K562 (cell line): ENCODE results near the gene TMTC4. TPM values are rescaled to one million over a fixed set of nuclear protein-coding genes. Genes with fewer than 3 reads are reported as not detected.

Source experiments
- ATAC-seq: fragments of 200-7000 bp; cut with Tn5 transposase; 3 replicates; pipeline ENCODE4 v1.9.1; 2020; ENCODE audit warnings: moderate library complexity
- BruUV-seq: library from RNA; stranded (reverse); fragments of 400-500 nt; replicated peaks from 2 replicates; lab custom pipeline; 2021; lab: Mats Ljungman, UMichigan
- CTCF ChIA-PET: fragments of 300-600 bp; formaldehyde crosslinking; extraction: SDS; loops from one replicate; lab custom pipeline; 2021; ENCODE audit warnings: low intra/inter-chr PET ratio; lab: Yijun Ruan, JAX
- POLR2A ChIA-PET: fragments of 300-600, 350-650 bp; sonication (Branson Sonifier 250); formaldehyde crosslinking; extraction: SDS; loops from one replicate; lab custom pipeline; 2021; ENCODE audit warnings: antibody characterized with exemption, inconsistent platforms; lab: Yijun Ruan, JAX
- DNase-seq, 4 experiments: peaks; one replicate each; pipeline versions ENCODE4 v3.0.0 to v3.0.0-alpha.2; 2011 to 2018; ENCODE audit warnings: low spot score in 3 of 4, mixed read lengths in 3 of 4; ENCODE audit errors: extremely low read depth in 1 of 4
- FAIRE-seq: peaks from 2 replicates; lab custom pipeline; 2011; peaks lifted over from hg19 to GRCh38; lab: Jason Lieb, UNC
- H2AFZ ChIP-seq: 2 replicates; pipeline ENCODE4 v1.6.0; 2011; ENCODE audit warnings: low read depth, low read length, control low read depth, inconsistent platforms
- H3K27ac ChIP-seq: fragments of 200-600 bp; 3 replicates; pipeline ENCODE4 v1.8.0; 2011; ENCODE audit warnings: low read depth, mild to moderate bottlenecking, control low read depth, inconsistent platforms, low read length, moderate library complexity, mixed read lengths; ENCODE audit errors: extremely low read depth
- H3K27me3 ChIP-seq, 2 experiments: fragments of 300-600 bp in 1 of 2; 2 replicates in 1 of 2; 3 replicates in 1 of 2; pipeline versions ENCODE4 v1.6.0 to v1.8.0; 2011; ENCODE audit warnings: inconsistent platforms in 2 of 2, low read length in 2 of 2, mild to moderate bottlenecking in 1 of 2, mixed read lengths in 1 of 2, moderate library complexity in 1 of 2; ENCODE audit not compliant: control insufficient read depth in 2 of 2, insufficient read depth in 2 of 2
- H3K36me3 ChIP-seq: fragments of 300-600 bp; 3 replicates; pipeline ENCODE4 v1.8.0; 2011; ENCODE audit warnings: mild to moderate bottlenecking, low read length, inconsistent platforms; ENCODE audit not compliant: control insufficient read depth, insufficient read depth
- H3K4me1 ChIP-seq, 2 experiments: fragments of 200-600 bp in 1 of 2; replicated peaks in 1 of 2; 2 replicates in 1 of 2; 3 replicates in 1 of 2; pipeline versions ENCODE4 v1.5.1 to v1.8.0; 2011; ENCODE audit warnings: inconsistent platforms in 2 of 2, low read length in 2 of 2, mild to moderate bottlenecking in 1 of 2, mixed read lengths in 1 of 2, moderate library complexity in 1 of 2; ENCODE audit not compliant: control insufficient read depth in 2 of 2, insufficient read depth in 2 of 2
- H3K4me2 ChIP-seq: 2 replicates; pipeline ENCODE4 v1.6.1; 2011; ENCODE audit warnings: low read length, control low read depth, inconsistent platforms, mixed read lengths; ENCODE audit not compliant: insufficient read depth
- H3K4me3 ChIP-seq: fragments of 200-600 bp; sonication (generic), shearing (Covaris generic); 2 replicates; pipeline ENCODE4 v1.5.1; 2016; ENCODE audit warnings: control low read depth, inconsistent platforms
- H3K79me2 ChIP-seq: fragments of 200-600 bp; 3 replicates; pipeline ENCODE4 v1.8.0; 2011; ENCODE audit warnings: low read length, inconsistent platforms; ENCODE audit not compliant: control insufficient read depth, insufficient read depth
- H3K9ac ChIP-seq, 2 experiments: 2 replicates each; pipeline versions ENCODE4 v1.6.0 to v1.6.1; 2011; ENCODE audit warnings: low read depth in 2 of 2, low read length in 2 of 2, control low read depth in 1 of 2, inconsistent platforms in 1 of 2, mild to moderate bottlenecking in 1 of 2, mixed read lengths in 1 of 2; ENCODE audit not compliant: insufficient read depth in 1 of 2
- H3K9me1 ChIP-seq: one replicate; pipeline ENCODE4 v1.6.0; 2011; ENCODE audit warnings: inconsistent platforms, mild to moderate bottlenecking, low read length, moderate library complexity; ENCODE audit not compliant: control insufficient read depth, insufficient read depth
- H3K9me3 ChIP-seq: replicated peaks from 2 replicates; pipeline ENCODE4 v1.5.1; 2011; ENCODE audit warnings: low read depth, low read length, inconsistent platforms; ENCODE audit not compliant: control insufficient read depth, insufficient read depth
- H4K20me1 ChIP-seq: replicated peaks from 2 replicates; pipeline ENCODE4 v1.6.1; 2011; ENCODE audit warnings: low read length, inconsistent platforms, mixed read lengths; ENCODE audit not compliant: control insufficient read depth, insufficient read depth
- RAD21 ChIP-seq, 2 experiments: fragments of 250-450 bp in 1 of 2; fragments of 450-650 bp in 1 of 2; sonication (Bioruptor Pico) in 1 of 2; formaldehyde crosslinking in 1 of 2; IDR thresholded peaks in 1 of 2; conservative IDR thresholded peaks in 1 of 2; 2 replicates each; pipeline versions ENCODE4 v1.4.0 to v1.8.0; 2020 to 2022; ENCODE audit warnings: mild to moderate bottlenecking in 2 of 2, moderate library complexity in 1 of 2
- WGBS: fragments of 100-300 bp; shearing (Covaris generic); methylation state at CpG from one replicate; pipeline ENCODE4 v1.1.6; 2016; ENCODE audit warnings: low coverage, mixed read lengths; ENCODE audit not compliant: insufficient coverage; ENCODE audit errors: missing lambda C conversion rate; 5-methylcytosine and 5-hydroxymethylcytosine counted together
- in situ Hi-C: fragments of 300-500 bp; cut with MboI; formaldehyde crosslinking; loops from 4 replicates; pipeline ENCODE4 v1.15.0; 2018; ENCODE audit warnings: inconsistent platforms, mixed read lengths
- intact Hi-C: fragments of 100-400 bp; cut with micrococcal nuclease; formaldehyde crosslinking; loops from 2 replicates; pipeline ENCODE4 v1.14.2; 2022
- polyA plus RNA-seq, 8 experiments: library from polyadenylated mRNA; depleted of rRNA in 4 of 8; stranded (reverse) in 5 of 8; unstranded in 3 of 8; fragments of >200 nt; fragmentation: Nextera tagmentation in 2 of 8; fragmentation: Illumina TruSeq in 1 of 8; extraction: Ambion mirVana in 2 of 8; extraction: Trizol in 1 of 8; gene quantifications; 2 replicates each; pipeline versions ENCODE4 v1.2.1 to v1.2.3, GENCODE V29; 2011 to 2014; ENCODE audit warnings: inconsistent platforms in 1 of 8, missing spikeins in 1 of 8
- total RNA-seq, 7 experiments: library from RNA; depleted of rRNA in 6 of 7; stranded (reverse); fragments of >200 nt in 6 of 7; fragmentation: Illumina TruSeq in 2 of 7; extraction: Trizol in 2 of 7; gene quantifications; 2 replicates each; pipeline versions ENCODE4 v1.2.1 to v1.2.3, GENCODE V29; 2011 to 2021; ENCODE audit warnings: low replicate concordance in 1 of 7
- TF ChIP-seq, protein P1 (sequence below), 2 experiments: fragments of 250-450 bp in 1 of 2; fragments of 450-650 bp in 1 of 2; sonication (Bioruptor Pico) in 1 of 2; IDR thresholded peaks; 2 replicates each; pipeline versions ENCODE4 v1.6.1 to v1.8.0; 2016 to 2021; ENCODE audit warnings: mild to moderate bottlenecking in 2 of 2, moderate library complexity in 2 of 2, missing compliant biosample characterization in 1 of 2, missing genetic modification characterization in 1 of 2
- TF ChIP-seq, protein P2 (sequence below), 3 experiments: IDR thresholded peaks in 2 of 3; conservative IDR thresholded peaks in 1 of 3; 2 replicates each; pipeline ENCODE4 v1.5.1; 2011 to 2012; ENCODE audit warnings: low read length in 3 of 3, mild to moderate bottlenecking in 3 of 3, control low read depth in 2 of 3, improper control_type of control experiment in 1 of 3, inconsistent platforms in 1 of 3, low read depth in 1 of 3, mixed read lengths in 1 of 3, moderate library complexity in 1 of 3; ENCODE audit not compliant: insufficient read depth in 2 of 3

The TMTC4 gene
- total and polyA plus RNA-seq, 9 of the 15 experiments (the other 6 are each of a cell fraction or from before 2014, with no cell fraction given), result 3.5 to 16.7 (median 11.8) TPM

DNA sequence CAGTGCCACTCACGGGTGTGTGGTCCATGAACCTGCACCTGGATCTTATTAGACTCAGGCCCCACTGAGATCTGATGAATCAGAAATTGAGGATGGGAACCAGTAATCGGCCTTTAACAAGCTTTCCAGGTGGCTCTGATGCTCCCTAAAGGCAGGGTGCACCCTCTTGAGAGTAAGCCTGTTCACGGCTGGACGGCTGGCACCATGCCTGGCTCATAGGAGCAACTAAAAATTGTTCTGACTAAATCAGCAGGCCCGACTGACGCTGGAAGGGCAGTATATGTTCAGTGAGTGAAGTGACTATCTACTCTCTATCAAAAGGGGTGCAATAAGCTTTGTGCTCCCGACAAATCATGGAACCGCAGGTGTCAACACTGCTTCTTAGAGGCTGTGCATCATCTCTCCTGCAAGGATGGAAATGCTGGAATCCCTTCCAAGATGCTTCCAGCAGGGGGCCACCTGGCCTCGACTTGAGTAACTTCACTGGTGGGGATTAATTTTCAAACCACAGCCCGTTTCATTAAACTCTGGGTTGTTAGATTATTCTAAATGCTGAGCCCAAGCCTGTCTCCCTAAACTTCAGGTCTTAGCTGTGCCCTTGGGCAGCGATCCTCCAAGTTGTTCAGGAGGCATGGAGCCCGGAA is 28.4 kb downstream of the TMTC4 start:
- ChIA-PET POLR2A (no interaction called here), CTCF (interaction anchor here (0.6 kb wide), 1 partner anchor 238 kb away, joined by 3 read pairs; no protein-coding TSS in a partner anchor)
- H3K9ac ChIP-seq, result no peak overlapping the region
- H3K27ac ChIP-seq, result no peak overlapping the region
- no TSS peak for BruUV-seq
- peak in 1 of 2 experiments; percentile 18; a peak in 1 of 4 replicates for TF ChIP-seq RAD21 (CRISPR knock-in tag; conservative IDR thresholded peaks at IDR 0.05 in 1 of 2, IDR thresholded peaks at IDR 0.05 in 1 of 2)
- TF ChIP-seq, protein P1, sequence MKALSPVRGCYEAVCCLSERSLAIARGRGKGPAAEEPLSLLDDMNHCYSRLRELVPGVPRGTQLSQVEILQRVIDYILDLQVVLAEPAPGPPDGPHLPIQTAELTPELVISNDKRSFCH (CRISPR knock-in tag; IDR thresholded peaks at IDR 0.05), result no peak
- TF ChIP-seq, protein P1 (tag; IDR thresholded peaks at IDR 0.05), result no peak
- TF ChIP-seq, protein P2, sequence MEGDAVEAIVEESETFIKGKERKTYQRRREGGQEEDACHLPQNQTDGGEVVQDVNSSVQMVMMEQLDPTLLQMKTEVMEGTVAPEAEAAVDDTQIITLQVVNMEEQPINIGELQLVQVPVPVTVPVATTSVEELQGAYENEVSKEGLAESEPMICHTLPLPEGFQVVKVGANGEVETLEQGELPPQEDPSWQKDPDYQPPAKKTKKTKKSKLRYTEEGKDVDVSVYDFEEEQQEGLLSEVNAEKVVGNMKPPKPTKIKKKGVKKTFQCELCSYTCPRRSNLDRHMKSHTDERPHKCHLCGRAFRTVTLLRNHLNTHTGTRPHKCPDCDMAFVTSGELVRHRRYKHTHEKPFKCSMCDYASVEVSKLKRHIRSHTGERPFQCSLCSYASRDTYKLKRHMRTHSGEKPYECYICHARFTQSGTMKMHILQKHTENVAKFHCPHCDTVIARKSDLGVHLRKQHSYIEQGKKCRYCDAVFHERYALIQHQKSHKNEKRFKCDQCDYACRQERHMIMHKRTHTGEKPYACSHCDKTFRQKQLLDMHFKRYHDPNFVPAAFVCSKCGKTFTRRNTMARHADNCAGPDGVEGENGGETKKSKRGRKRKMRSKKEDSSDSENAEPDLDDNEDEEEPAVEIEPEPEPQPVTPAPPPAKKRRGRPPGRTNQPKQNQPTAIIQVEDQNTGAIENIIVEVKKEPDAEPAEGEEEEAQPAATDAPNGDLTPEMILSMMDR (IDR thresholded peaks at IDR 0.05 in 2 of 3, conservative IDR thresholded peaks at IDR 0.05 in 1 of 3; ENCODE audit: insufficient read depth in 2 of 3, low read depth in 1 of 3, low read length in 3 of 3), result peak; percentile 23 to 41 (median 40); a peak in 3 of 6 replicates
- no peaks in the 10 kb centered on the region for H4K20me1 ChIP-seq
- no peaks in the 10 kb centered on the region for H3K4me1 ChIP-seq
- no peak for FAIRE-seq
- no peaks in the 10 kb centered on the region for H3K9me3 ChIP-seq
- no peak overlapping the region for H3K4me3 ChIP-seq
- DNase-seq, result peak; percentile 7 to 30 (median 22)
- no peak overlapping the region for H3K4me2 ChIP-seq
- H3K79me2 ChIP-seq, result no peaks in the 10 kb centered on the region
- peaks cover under 1% of the 10 kb centered on the region; the same call in 1 of the 3 replicates for H3K36me3 ChIP-seq
- WGBS, result 63% methylated on average over 8 of the region's 12 CpGs
- peak; percentile 57; the same call in 2 of the 3 replicates for ATAC-seq
- no peaks in the 10 kb centered on the region for H3K9me1 ChIP-seq
- in situ Hi-C loops, result no loop called here
- intact Hi-C loops, result no loop called here
- H3K27me3 ChIP-seq, result no peaks in the 10 kb centered on the region
- H2AFZ ChIP-seq, result no peak overlapping the region
